IMR-90 (cell line): Measurements from ENCODE around the gene ABR.

Source experiments
- CHD1 ChIP-seq: IDR thresholded peaks from 2 replicates; pipeline ENCODE4 v1.6.1; 2012; ENCODE audit warnings: low read depth, low read length, improper control_type of control experiment
- ELK1 ChIP-seq: fragments of 150-350 bp; IDR thresholded peaks from 2 replicates; pipeline ENCODE4 v1.6.1; 2016; ENCODE audit warnings: low read depth, mild to moderate bottlenecking, low read length, moderate library complexity, borderline replicate concordance
- FOS ChIP-seq: fragments of 150-350 bp; IDR thresholded peaks from 2 replicates; pipeline ENCODE4 v1.6.1; 2016; ENCODE audit warnings: low read depth, low read length
- MAZ ChIP-seq: IDR thresholded peaks from 2 replicates; pipeline ENCODE4 v1.6.1; 2012; ENCODE audit warnings: low read depth, mild to moderate bottlenecking, low read length, improper control_type of control experiment, moderate library complexity, borderline replicate concordance
- POLR2A ChIP-seq: IDR thresholded peaks from 2 replicates; pipeline ENCODE4 v1.6.1; 2012; ENCODE audit warnings: mild to moderate bottlenecking, low read depth, low read length
- RAD21 ChIP-seq: IDR thresholded peaks from 2 replicates; pipeline ENCODE4 v1.6.1; 2012; ENCODE audit warnings: low read length, improper control_type of control experiment
- RCOR1 ChIP-seq: IDR thresholded peaks from 2 replicates; pipeline ENCODE4 v1.6.1; 2012; ENCODE audit warnings: mild to moderate bottlenecking, low read length, improper control_type of control experiment; ENCODE audit not compliant: insufficient replicate concordance
- SMC3 ChIP-seq: fragments of 150-350 bp; IDR thresholded peaks from 2 replicates; pipeline ENCODE4 v1.6.1; 2016; ENCODE audit warnings: low read depth, mild to moderate bottlenecking, antibody characterized with exemption, low read length, moderate library complexity
- TF ChIP-seq, protein P1 (sequence below): conservative IDR thresholded peaks from 2 replicates; pipeline ENCODE4 v1.5.1; 2012; ENCODE audit warnings: mild to moderate bottlenecking, low read depth, low read length, improper control_type of control experiment

GRCh38 chr17:1116602-1117001 is 63.2 kb downstream of the ABR start:
- no peak for TF ChIP-seq POLR2A
- no peak for TF ChIP-seq CHD1
- no peak for TF ChIP-seq ELK1
- TF ChIP-seq, protein P1, sequence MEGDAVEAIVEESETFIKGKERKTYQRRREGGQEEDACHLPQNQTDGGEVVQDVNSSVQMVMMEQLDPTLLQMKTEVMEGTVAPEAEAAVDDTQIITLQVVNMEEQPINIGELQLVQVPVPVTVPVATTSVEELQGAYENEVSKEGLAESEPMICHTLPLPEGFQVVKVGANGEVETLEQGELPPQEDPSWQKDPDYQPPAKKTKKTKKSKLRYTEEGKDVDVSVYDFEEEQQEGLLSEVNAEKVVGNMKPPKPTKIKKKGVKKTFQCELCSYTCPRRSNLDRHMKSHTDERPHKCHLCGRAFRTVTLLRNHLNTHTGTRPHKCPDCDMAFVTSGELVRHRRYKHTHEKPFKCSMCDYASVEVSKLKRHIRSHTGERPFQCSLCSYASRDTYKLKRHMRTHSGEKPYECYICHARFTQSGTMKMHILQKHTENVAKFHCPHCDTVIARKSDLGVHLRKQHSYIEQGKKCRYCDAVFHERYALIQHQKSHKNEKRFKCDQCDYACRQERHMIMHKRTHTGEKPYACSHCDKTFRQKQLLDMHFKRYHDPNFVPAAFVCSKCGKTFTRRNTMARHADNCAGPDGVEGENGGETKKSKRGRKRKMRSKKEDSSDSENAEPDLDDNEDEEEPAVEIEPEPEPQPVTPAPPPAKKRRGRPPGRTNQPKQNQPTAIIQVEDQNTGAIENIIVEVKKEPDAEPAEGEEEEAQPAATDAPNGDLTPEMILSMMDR, result no peak
- no peak for TF ChIP-seq FOS
- TF ChIP-seq RAD21, result no peak
- no peak for TF ChIP-seq RCOR1
- TF ChIP-seq MAZ, result no peak
- TF ChIP-seq SMC3, result no peak
